Cardiac septum (tissue), 1 donor: ENCODE data around the gene ANXA7. TPM values are rescaled to one million over a fixed set of nuclear protein-coding genes. Genes with fewer than 3 reads are reported as not detected.
"Not testable (repeated sequence)": the region's sequence is repeated elsewhere in the genome, so short reads cannot be mapped to it uniquely, and the experiment has no call there.

Experiments used
- DNase-seq: peaks from one replicate; pipeline ENCODE4 v3.0.0-alpha.2; 2020; ENCODE audit warnings: low spot score
- intact Hi-C: fragments of 100-400 bp; cut with DNase I; formaldehyde crosslinking; loops from one replicate; pipeline ENCODE4 v1.14.0; 2022
- total RNA-seq: library from RNA; stranded (reverse); fragmentation: NEBNext Ultra II Directional; extraction: Animal tissue kit (Norgen Biotek cat#: 25700); gene quantifications from one replicate; pipeline ENCODE4 v1.2.1, GENCODE V29; 2021
- donor health status: DM: no; HTN: no; CAD: no.

ANXA7 gene
- total RNA-seq, 1 donor from 2014 or later, result 132 TPM

DNA sequence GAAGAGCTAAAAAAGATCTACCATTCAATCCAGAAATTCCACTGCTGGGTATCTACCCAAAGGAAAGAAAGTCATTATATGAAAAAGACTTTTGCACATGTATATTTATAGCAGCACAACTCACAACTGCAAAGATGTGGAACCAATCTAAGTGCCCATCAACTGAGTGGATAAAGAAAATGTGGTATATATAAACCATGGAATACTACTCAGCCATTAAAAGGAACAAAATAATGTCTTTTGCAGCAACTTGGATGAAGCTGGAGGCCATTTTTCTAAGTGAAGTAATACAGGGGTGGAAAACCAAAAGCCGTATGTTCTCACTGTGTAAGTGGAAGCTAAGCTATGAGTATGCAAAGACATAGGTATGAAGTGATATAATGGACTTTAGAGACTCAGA lies 3.0 kb downstream of the ANXA7 start:
- intact Hi-C loops, result loop anchor here (5.0 kb wide), 2 partner anchors 54 to 86 kb away; partner anchors contain the start of genes CFAP70 and PPP3CB

DNA sequence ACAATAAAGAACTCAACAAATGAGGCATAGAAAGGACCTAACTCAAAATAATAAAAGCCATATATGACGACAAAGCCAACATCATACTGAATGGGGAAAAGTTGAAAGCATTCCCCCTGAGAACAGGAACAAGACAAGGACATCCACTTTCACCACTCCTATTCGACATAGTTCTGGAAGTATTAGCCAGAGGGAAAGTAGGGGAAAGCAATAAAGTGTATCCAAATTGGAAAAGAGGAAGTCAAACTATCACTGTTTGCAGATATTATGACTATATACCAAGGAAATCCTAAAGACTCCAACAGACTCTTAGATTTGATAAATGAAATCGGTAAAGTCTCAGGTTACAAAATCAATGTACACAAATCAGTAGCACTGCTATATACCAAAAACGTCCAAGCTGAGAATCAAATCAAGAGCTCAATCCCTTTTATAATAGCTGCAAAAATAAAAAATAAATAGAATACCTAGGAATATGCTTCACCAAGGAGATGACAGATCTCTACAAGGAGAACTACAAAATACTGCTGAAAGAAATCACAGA lies 4.8 kb downstream of the ANXA7 start:
- intact Hi-C loops, result no loop called here
- DNase-seq, result no peak

More for the DNA sequence above, 3.0 kb downstream of the ANXA7 start:
- no peak for DNase-seq

DNA sequence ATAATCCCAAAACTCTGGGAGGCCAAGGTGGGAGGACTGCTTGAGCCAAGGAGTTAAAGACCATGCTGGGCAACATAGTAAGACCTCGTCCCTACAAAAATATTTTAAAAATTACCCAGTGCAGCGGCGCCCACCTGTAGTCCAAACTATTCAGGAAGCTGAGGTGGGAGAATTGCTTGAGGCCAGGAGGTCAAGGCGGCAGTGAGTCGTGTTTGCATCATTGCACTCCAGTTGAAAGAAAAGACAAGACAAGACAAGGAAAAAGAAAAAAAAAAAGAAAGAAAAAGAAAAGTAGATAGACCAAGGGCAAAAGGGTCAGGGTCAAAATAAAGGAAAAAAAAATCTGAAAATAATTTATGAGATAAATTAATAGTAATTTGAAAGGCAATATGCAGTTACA lies 5.8 kb downstream of the ANXA7 start:
- intact Hi-C loops, result no loop called here
- DNase-seq, result no peak

DNA sequence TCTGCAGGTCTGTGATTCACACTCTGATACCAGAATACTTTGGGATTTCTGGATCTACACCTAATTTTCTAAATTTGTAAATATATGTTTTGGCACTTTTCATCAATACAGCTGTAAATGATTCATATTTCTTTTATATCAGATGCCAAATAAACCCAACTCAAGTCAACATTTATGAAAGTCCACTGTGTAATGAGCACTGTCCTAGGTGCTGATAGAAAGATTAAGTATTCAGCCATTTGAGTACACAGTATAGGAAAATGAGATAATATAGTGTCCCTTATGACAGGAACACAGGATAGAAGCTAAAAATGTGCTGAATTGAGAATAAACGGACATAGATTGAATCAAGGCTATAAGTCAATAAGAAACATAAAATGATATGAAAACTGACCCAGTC lies 6.4 kb downstream of the ANXA7 start:
- no peak for DNase-seq
- intact Hi-C loops, result no loop called here

DNA sequence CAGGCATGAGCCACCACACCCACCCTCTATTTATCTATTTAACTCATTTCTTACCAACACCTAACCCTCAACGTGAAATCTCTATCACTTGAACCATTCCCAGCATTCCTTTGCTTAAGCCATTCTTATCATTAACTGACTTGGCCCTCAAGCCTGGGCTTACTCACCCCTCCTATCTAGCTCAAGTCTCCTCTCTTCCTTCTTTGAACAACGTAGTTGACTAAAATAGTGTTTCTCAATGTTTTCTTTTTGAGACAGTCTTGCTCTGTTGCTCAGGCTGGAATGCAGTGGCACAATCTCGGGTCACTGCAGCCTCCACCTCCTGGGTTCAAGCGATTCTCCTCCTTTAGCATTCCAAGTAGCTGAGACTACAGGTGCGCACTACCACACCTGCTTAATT lies 7.0 kb downstream of the ANXA7 start:
- no peak for DNase-seq
- intact Hi-C loops, result no loop called here

DNA sequence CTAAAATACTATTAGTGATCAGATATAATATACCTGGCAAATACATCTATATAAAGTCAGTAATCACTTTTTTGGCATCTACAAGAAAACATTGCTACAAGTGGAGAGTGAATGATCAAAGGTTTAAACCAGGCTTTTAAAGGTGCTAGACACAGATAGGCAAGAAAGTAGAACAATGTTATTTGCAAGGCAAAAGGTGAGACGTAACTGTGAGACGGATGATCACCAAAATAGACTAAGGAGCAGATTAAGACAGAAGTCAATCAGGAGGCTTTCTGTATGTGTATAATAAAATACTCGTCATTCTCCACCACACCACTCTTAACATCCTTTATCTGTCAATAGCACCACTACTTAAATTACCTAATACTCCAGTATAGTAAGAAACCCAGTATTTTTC lies 8.3 kb downstream of the ANXA7 start:
- intact Hi-C loops, result no loop called here
- no peak for DNase-seq

DNA sequence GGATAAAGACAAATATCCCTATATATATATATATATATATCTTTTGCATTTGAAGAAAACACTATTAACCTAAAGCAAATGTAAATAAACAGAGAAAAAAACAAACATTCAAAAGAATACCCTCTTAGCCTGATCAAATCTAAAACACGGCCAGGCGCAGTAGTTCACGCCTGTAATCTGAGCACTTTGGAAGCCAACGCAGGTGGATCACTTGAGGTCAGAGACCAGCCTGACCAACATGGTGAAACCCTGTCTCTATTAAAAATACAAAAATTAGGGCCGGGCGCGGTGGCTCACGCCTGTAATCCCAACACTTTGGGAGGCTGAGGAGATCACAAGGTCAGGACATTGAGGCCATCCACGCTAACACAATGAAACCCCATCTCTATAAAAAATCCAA lies 9.2 kb downstream of the ANXA7 start:
- no peak for DNase-seq
- intact Hi-C loops, result no loop called here

DNA sequence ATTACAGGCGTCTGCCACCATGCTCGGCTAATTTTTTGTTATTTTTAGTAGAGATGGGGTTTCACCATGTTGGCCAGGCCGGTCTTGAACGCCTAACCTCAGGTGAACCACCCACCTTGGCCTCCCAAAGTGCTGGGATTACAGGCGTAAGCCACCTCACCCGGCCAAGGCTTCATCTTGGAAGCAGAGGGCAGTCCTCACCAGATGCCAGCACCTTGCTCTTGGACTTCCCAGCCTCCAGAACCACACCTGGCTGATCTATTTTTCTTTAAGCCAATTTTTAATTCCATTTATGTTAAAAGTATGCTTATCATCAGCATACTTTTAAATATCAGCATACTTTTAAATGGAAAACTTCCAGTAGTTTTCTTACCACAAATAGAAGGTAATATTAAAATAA lies 12.2 kb downstream of the ANXA7 start:
- no peak for DNase-seq
- intact Hi-C loops, result no loop called here

DNA sequence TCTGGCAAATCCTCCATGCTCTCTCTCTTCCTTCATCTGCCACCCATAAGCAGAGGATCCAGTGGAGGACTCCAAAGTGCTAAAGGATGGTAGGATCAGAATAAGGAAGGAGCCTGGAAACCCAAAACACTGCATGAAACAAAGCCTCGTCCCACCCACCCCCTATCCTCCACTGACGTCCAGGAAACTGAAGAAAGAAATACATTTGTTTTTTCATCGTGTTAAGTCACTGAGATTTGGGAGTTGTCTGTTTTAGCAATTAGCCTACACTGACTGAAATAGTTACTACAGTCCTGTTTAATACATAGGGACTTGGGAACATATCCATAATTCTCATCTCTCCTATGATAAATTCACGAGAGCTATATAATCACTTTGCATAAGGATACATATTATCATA lies 14.8 kb downstream of the ANXA7 start:
- no peak for DNase-seq
- intact Hi-C loops, result no loop called here

DNA sequence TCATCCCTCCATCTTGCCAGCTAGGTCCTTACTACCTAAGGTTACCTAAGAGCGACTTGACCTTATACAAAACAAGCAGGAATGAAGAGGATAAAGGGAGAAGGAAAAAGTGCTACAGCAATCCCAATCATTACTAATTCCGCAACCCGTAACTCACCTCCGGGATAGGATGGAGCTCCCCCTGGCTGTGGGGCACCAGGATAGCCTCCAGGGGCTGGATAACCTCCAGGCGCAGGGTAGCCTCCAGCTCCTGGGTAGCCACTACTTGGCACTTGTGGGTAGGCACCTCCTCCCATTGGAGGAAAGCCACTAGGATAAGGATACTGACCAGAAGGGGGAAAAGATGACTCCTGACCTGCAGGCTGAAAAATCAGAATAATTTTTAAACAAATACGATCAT lies 15.8 kb downstream of the ANXA7 start:
- no peak for DNase-seq

DNA sequence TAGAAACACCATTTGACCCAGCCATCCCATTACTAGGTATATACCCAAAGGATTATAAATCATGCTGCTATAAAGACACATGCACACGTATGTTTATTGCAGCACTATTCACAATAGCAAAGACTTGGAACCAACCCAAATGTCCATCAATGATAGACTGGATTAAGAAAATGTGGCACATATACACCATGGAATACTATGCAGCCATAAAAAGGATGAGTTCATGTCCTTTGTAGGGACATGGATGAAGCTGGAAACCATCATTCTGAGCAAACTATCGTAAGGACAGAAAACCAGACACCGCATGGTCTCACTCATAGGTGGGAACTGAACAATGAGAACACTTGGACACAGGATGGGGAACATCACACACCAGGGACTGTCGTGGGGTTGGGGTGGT lies 19.5 kb downstream of the ANXA7 start:
- intact Hi-C loops, DNase-seq: not testable (repeated sequence)

More for the DNA sequence above, 15.8 kb downstream of the ANXA7 start:
- intact Hi-C loops, result no loop called here

DNA sequence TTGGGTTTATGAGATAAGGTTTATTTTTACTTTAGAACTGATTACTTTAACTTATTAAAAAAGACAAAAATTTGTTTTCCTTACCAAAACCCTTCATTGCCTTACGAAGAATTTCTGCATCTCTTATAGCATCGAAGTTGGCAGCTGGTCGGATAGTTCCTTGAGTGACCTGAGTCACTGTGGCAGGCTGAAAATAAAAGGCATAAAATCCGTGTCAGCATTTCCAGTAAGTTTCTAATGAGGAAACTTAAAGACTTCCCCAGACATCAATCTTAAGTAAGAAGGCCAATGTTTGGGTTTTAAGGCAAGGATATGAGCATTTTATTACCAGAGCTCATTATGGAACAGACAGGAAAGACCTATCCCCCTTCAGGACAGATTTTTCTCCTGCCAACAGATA lies 25.6 kb downstream of the ANXA7 start:
- intact Hi-C loops, result no loop called here
- no peak for DNase-seq

DNA sequence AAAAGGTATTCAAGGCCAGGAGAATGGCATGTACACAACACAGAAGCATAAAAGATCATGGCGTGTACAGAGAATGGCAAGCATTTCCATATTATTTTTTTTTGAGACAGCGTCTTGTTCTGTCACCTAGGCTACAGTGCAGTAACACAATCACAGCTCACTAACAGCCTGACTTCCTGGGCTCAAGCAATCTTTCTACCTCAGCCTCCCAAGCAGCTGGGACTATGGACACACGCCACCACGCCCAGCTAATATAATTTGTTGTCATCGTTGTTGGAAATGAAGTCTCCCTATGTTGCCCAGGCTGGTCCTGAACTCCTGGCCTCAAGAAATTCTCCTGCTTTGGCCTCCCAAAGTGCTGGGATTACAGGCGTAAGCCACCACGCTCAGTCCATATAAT lies 27.3 kb downstream of the ANXA7 start:
- DNase-seq, result no peak
- intact Hi-C loops, result no loop called here

DNA sequence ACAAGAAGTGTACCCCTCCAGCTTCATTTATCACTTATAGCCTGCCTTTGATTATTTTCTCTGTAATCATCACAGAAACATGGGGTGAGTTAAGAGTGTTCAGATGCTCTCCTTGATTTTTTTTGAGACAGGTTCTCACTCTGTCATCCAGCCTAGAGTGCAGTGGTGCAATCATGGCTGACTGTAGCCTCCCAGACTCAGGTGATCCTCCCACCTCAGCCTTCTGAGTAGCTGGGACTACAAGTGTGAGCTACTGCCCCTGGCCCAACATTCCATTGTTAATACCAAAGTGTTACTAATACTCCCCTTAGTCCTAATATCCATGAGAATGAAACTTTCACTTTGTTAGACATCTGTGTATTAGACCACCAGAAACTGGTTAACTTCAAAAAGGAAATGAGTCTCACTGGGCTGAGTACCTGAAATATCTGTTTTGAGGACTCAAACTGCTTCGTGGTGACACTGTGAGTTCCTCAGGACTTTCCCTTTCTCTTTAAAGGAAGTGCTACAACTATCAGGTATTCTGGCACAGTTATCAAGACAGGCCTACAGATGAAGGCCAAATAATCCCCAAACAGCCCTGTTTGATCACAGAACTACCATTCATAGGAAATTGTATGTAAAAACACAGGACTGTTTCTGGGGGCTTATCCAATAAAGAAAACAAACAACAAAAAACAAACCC lies 34.7 kb downstream of the ANXA7 start:
- DNase-seq, result no peak
- intact Hi-C loops, result no loop called here

DNA sequence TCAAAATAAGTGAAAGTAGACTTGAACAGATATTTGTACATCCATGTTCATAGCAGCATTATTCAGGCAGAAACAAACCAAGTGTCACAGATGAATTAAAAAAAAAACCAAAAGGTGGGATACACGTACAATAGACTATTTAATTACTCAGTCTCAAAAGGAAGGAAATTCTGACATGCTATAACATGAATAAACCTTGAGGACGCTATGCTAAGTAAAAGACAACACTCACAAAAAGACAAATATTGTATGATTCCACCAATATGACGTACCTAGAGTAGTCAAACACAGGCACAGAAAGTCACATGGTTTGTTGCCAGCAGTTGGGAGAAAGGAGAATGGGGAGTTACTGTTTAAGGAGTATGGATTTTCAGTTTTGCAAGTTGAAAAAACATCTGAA lies 37.2 kb downstream of the ANXA7 start:
- DNase-seq, result no peak
- intact Hi-C loops, result no loop called here

DNA sequence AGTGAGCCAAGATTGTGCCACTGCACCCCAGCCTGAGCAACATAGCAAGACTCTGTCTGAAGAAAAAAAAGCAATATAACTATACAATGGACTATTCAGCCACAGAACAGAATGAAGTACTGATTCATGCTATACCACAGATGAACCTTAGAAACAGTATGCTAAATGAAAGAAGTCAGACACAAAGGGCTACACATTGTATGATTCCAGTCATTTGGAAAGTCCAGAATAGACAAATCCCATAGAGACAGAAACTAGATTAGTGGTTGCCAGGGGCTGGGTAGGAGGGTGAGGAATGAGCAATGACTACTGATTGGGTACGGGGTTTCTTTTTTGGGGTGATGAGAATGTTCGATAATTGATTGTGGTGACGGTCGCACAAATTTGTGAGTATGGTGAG lies 45.6 kb downstream of the ANXA7 start:
- intact Hi-C loops, result no loop called here
- no peak for DNase-seq

DNA sequence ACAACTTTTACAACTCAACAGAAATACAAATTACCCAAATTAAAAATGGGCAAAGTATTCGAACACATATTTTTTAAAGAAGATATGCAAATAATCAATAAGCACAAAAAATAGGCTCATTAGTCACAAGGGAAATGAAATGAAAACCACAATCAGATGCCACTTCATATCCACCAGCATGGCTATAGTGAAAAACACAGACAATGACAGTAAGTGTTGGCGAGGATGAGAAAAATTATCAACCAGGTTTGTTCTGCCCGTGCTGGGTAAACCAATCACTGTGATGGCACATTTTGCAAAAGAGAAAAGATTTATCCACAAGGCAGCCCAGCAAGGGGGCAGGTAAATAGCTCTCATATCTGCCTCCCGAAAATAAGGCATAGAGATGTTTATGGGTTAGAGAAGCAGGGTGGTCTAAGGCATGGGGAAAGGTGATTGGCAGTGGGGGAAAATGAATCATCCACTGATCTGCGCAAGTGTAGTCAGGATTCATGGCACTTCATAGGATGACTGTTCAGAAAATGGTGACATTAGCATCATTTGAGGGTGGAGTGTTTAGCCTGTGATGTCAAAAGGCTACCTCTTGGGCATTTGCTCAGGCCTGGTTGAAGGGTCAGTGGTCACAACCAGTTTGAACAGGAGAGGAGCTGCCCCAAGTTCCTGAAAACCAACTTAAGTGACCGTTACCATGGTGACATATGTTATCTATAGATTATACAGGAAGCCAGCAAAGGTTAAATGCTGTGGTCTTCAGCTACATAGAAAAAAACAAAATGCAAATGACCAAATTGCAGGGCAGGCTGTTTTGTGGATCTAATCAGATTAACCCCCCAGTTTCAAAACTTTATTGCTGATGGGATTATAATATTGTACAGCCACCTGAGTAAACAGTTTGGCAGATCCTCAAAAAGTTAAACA lies 47.2 kb downstream of the ANXA7 start:
- intact Hi-C loops, result no loop called here
- DNase-seq, result no peak

DNA sequence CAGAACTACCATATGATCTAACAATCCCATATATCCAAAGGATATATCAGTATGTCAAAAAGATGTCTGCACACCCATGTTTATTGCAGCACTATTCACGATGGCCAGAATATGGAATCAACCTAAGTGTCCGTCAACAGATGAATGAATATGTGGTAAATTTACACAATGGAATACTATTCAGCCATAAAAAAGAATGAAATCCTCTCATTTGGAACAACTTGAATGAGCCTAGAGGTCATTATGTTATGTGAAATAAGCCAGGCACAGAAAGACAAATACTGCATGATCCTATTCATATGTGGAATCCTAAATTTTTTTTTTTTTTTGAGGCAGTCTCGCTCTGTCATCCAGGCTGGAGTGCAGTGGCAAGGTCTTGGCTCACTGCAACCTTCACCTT lies 48.9 kb downstream of the ANXA7 start:
- intact Hi-C loops, result no loop called here
- DNase-seq, result no peak

DNA sequence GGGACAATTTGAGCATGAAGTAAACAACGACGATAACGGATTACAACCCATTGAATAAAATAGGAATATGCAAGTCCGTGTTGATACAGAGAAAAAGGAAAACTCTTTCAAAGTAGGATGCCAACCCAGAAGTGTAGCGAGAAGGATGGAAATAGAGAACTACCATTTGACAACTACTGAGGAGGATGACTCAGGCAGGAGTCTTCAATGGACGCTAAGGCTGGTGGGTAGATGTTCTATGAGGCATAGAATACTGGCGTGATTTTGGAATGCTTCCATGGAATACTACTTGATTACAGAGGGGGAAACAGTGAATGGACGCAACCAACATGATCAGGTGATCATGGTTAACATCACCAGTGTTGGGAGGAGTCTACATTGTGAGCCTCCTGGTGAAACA lies 54.4 kb downstream of the ANXA7 start:
- no peak for DNase-seq
- intact Hi-C loops, result loop anchor here (5.0 kb wide), 1 partner anchor 53 kb away; the partner anchor contains the start of gene ANXA7
